ENCODE results near the gene NLRC3. TPM values are rescaled to one million over a fixed set of nuclear protein-coding genes. Genes with fewer than 3 reads are reported as not detected.

Gene NLRC3
- total RNA-seq, 1 experiment from 2014 or later, result 0.15 TPM

- Histone ChIP-seq H3K27me3 (ENCODE audit: insufficient read depth, low read length) (no peaks in the 10 kb centered on the region), H3K4me3 (replicated peaks in 1 of 2; ENCODE audit: low read depth in 1 of 2, low read length in 2 of 2) (no peak overlapping the region), H3K79me2 (ENCODE audit: insufficient read depth, low read length) (no peaks in the 10 kb centered on the region), H3K9me2 (ENCODE audit: insufficient read depth) (no peaks in the 10 kb centered on the region), H3K36me3 (ENCODE audit: control insufficient read depth in 1 of 2, insufficient read depth in 2 of 2, low read length in 2 of 2) (peaks cover 13 to 27% of the 10 kb centered on the region in 2 experiments; a peak in 3 of 4 replicates), H2AFZ (ENCODE audit: low read depth, low read length, poor library complexity, severe bottlenecking) (no peak overlapping the region), H3K4me2 (ENCODE audit: low read length) (no peak overlapping the region), H3K4me1 (ENCODE audit: control insufficient read depth in 1 of 2, insufficient read depth in 2 of 2, low read length in 2 of 2) (no peaks in the 10 kb centered on the region), H4K20me1 (ENCODE audit: insufficient read depth) (no peaks in the 10 kb centered on the region), H3K9ac (ENCODE audit: low read length) (no peak overlapping the region), H3K27ac (ENCODE audit: low read depth, low read length) (no peak overlapping the region), H3K9me3 (ENCODE audit: control insufficient read depth in 1 of 2, insufficient read depth in 1 of 2, low read depth in 1 of 2, low read length in 2 of 2) (no peaks in the 10 kb centered on the region)
- ChIA-PET RAD21 (ENCODE audit: low non-redundant PET in 1 of 2, low total read pairs in 2 of 2, uncharacterized antibody in 2 of 2, unreplicated experiment in 2 of 2) (no interaction called here), CTCF (no interaction called here), POLR2A (no interaction called here)
- DNase-seq (ENCODE audit: low read depth, low spot score), result no peak
- no peak for TF ChIP-seq TCF7L2 (IDR thresholded peaks at IDR 0.05; ENCODE audit: borderline replicate concordance, extremely low read depth, insufficient read depth, insufficient read length)
- no peak for TF ChIP-seq EGR1 (IDR thresholded peaks at IDR 0.05; ENCODE audit: low read depth)
- no peak for TF ChIP-seq ATF3 (IDR thresholded peaks at IDR 0.05)
- no peak for TF ChIP-seq RAD21 (IDR thresholded peaks at IDR 0.05; ENCODE audit: low read depth)
- no peak for TF ChIP-seq POLR2AphosphoS5 (IDR thresholded peaks at IDR 0.05; ENCODE audit: low read depth, low read length)
- no peak for TF ChIP-seq SIN3A (IDR thresholded peaks at IDR 0.05; ENCODE audit: low read depth)
- TF ChIP-seq REST (IDR thresholded peaks at IDR 0.05; ENCODE audit: low read depth), result no peak
- no peak for TF ChIP-seq JUND (IDR thresholded peaks at IDR 0.05)
- no peak for TF ChIP-seq YY1 (IDR thresholded peaks at IDR 0.05; ENCODE audit: extremely low read depth, insufficient replicate concordance, low read depth, low read length)
- no peak for TF ChIP-seq SP1 (IDR thresholded peaks at IDR 0.05; ENCODE audit: low read depth)
- no peak for ATAC-seq
- intact Hi-C loops (cut with micrococcal nuclease), result no loop called here
- BruUV-seq (replicated peaks), result no TSS peak
These were observed 43.1 kb downstream of the NLRC3 start for GRCh38 chr16:3534126-3534525.
